Colonic mucosa (tissue), 4 donors: Measurements from ENCODE around the gene TPRX1. TPM values are rescaled to one million over a fixed set of nuclear protein-coding genes. Genes with fewer than 3 reads are reported as not detected.
"Not testable (repeated sequence)": the region's sequence is repeated elsewhere in the genome, so short reads cannot be mapped to it uniquely, and the experiment has no call there.

Experiments
- DNase-seq: peaks from one replicate; pipeline ENCODE4 v3.0.0-alpha.2; 2020
- H3K27ac ChIP-seq: fragments of 200-600 bp; one replicate; pipeline ENCODE4 v1.8.0; 2021
- H3K27me3 ChIP-seq: fragments of 200-600 bp; one replicate; pipeline ENCODE4 v1.8.0; 2021
- H3K36me3 ChIP-seq: fragments of 200-600 bp; one replicate; pipeline ENCODE4 v1.8.0; 2021
- H3K4me1 ChIP-seq: fragments of 200-600 bp; one replicate; pipeline ENCODE4 v1.8.0; 2021; ENCODE audit warnings: mild to moderate bottlenecking
- H3K4me3 ChIP-seq: fragments of 200-600 bp; one replicate; pipeline ENCODE4 v1.8.0; 2021
- H3K9ac ChIP-seq, 2 donors: one replicate each; pipeline ENCODE4 v1.7.0; 2013; ENCODE audit warnings: control low read depth in 2 of 2, low read depth in 2 of 2, low read length in 2 of 2
- H3K9me3 ChIP-seq: fragments of 200-600 bp; one replicate; pipeline ENCODE4 v1.8.0; 2021
- CTCF ChIP-seq: fragments of 200-600 bp; IDR thresholded peaks from one replicate; pipeline ENCODE4 v1.8.0; 2022; ENCODE audit warnings: antibody characterized with exemption, mild to moderate bottlenecking
- intact Hi-C: fragments of 100-400 bp; cut with DNase I; formaldehyde crosslinking; loops from one replicate; pipeline ENCODE4 v1.14.1; 2022
- total RNA-seq, 2 donors: library from RNA; stranded (reverse); fragmentation: NEBNext Ultra II Directional in 1 of 2; extraction: Animal tissue kit (Norgen Biotek cat#: 25700) in 1 of 2; gene quantifications; one replicate each; pipeline ENCODE4 v1.2.1, GENCODE V29; 2021
- donor health status: healthy.
- donor health status: DM: no; HTN: no; CAD: no.
- donor health status: DM: no; HTN: no; CAD: no.

The TPRX1 gene
- total RNA-seq, result not detected

GRCh38 chr19:47804451-47804850, at the start of gene TPRX1:
TSS of gene TPRX1 (minus strand) at chr19:47804551. CDS start at chr19:47804539, 12 bp downstream.
- H3K27ac ChIP-seq, H3K9me3 ChIP-seq, H3K4me3 ChIP-seq, H3K4me1 ChIP-seq, H3K27me3 ChIP-seq, DNase-seq, intact Hi-C loops, H3K36me3 ChIP-seq, H3K9ac ChIP-seq: not testable (repeated sequence)

- Histone ChIP-seq H3K27ac (no peak overlapping the region), H3K9me3 (no peaks in the 10 kb centered on the region), H3K36me3 (no peaks in the 10 kb centered on the region), H3K4me3 (no peak overlapping the region), H3K27me3 (no peaks in the 10 kb centered on the region), H3K9ac (no peak overlapping the region), H3K4me1 (no peaks in the 10 kb centered on the region)
- no peak for TF ChIP-seq CTCF
- intact Hi-C loops, result no loop called here
- DNase-seq, result no peak
Observed at GRCh38 chr19:47853003-47853402, 48.7 kb upstream of the TPRX1 start.

GRCh38 chr19:47848823-47849473, 44.6 kb upstream of the TPRX1 start:
- H3K27me3 ChIP-seq, result no peaks in the 10 kb centered on the region
- H3K9me3 ChIP-seq, result no peaks in the 10 kb centered on the region
- no peak overlapping the region for H3K27ac ChIP-seq
- intact Hi-C loops, result no loop called here
- H3K4me3 ChIP-seq, result no peak overlapping the region
- no peaks in the 10 kb centered on the region for H3K4me1 ChIP-seq
- H3K36me3 ChIP-seq, result no peaks in the 10 kb centered on the region
- DNase-seq, result peak; percentile 24
- peak; percentile 16 for TF ChIP-seq CTCF
- H3K9ac ChIP-seq, result no peak overlapping the region

GRCh38 chr19:47848425-47848822, 44.1 kb upstream of the TPRX1 start:
- Histone ChIP-seq H3K27me3 (no peaks in the 10 kb centered on the region), H3K27ac (no peak overlapping the region), H3K9ac (no peak overlapping the region), H3K4me1 (no peaks in the 10 kb centered on the region), H3K4me3 (no peak overlapping the region), H3K36me3 (no peaks in the 10 kb centered on the region), H3K9me3 (no peaks in the 10 kb centered on the region)
- intact Hi-C loops, result no loop called here
- TF ChIP-seq CTCF, result no peak
- DNase-seq, result no peak

- no peak for TF ChIP-seq CTCF
- H3K27me3 ChIP-seq, result no peaks in the 10 kb centered on the region
- no peak overlapping the region for H3K4me3 ChIP-seq
Observed at GRCh38 chr19:47842941-47843340, 38.6 kb upstream of the TPRX1 start.

GRCh38 chr19:47839913-47840312, 35.6 kb upstream of the TPRX1 start:
- H3K4me3 ChIP-seq, result no peak overlapping the region
- intact Hi-C loops, result no loop called here
- no peaks in the 10 kb centered on the region for H3K4me1 ChIP-seq
- no peak overlapping the region for H3K9ac ChIP-seq
- no peaks in the 10 kb centered on the region for H3K9me3 ChIP-seq
- TF ChIP-seq CTCF, result no peak
- H3K27ac ChIP-seq, result no peak overlapping the region
- no peaks in the 10 kb centered on the region for H3K36me3 ChIP-seq
- H3K27me3 ChIP-seq, result no peaks in the 10 kb centered on the region
- no peak for DNase-seq

More at GRCh38 chr19:47842941-47843340, 38.6 kb upstream of the TPRX1 start:
- no peak overlapping the region for H3K9ac ChIP-seq
- intact Hi-C loops, result no loop called here
- DNase-seq, result no peak
- H3K4me1 ChIP-seq, result no peaks in the 10 kb centered on the region
- H3K27ac ChIP-seq, result no peak overlapping the region
- no peaks in the 10 kb centered on the region for H3K36me3 ChIP-seq
- no peaks in the 10 kb centered on the region for H3K9me3 ChIP-seq
